K562 (cell line): ENCODE results near the gene FAM120B. TPM values are rescaled to one million over a fixed set of nuclear protein-coding genes. Genes with fewer than 3 reads are reported as not detected.

Source experiments
- ATAC-seq: fragments of 200-7000 bp; cut with Tn5 transposase; 3 replicates; pipeline ENCODE4 v1.9.1; 2020; ENCODE audit warnings: moderate library complexity
- BruUV-seq: library from RNA; stranded (reverse); fragments of 400-500 nt; replicated peaks from 2 replicates; lab custom pipeline; 2021; lab: Mats Ljungman, UMichigan
- CTCF ChIA-PET: fragments of 300-600 bp; formaldehyde crosslinking; extraction: SDS; loops from one replicate; lab custom pipeline; 2021; ENCODE audit warnings: low intra/inter-chr PET ratio; lab: Yijun Ruan, JAX
- POLR2A ChIA-PET: fragments of 300-600, 350-650 bp; sonication (Branson Sonifier 250); formaldehyde crosslinking; extraction: SDS; loops from one replicate; lab custom pipeline; 2021; ENCODE audit warnings: antibody characterized with exemption, inconsistent platforms; lab: Yijun Ruan, JAX
- DNase-seq, 4 experiments: peaks; one replicate each; pipeline versions ENCODE4 v3.0.0 to v3.0.0-alpha.2; 2011 to 2018; ENCODE audit warnings: low spot score in 3 of 4, mixed read lengths in 3 of 4; ENCODE audit errors: extremely low read depth in 1 of 4
- FAIRE-seq: peaks from 2 replicates; lab custom pipeline; 2011; peaks lifted over from hg19 to GRCh38; lab: Jason Lieb, UNC
- H2AFZ ChIP-seq: 2 replicates; pipeline ENCODE4 v1.6.0; 2011; ENCODE audit warnings: low read depth, low read length, control low read depth, inconsistent platforms
- H3K27ac ChIP-seq: fragments of 200-600 bp; 3 replicates; pipeline ENCODE4 v1.8.0; 2011; ENCODE audit warnings: low read depth, mild to moderate bottlenecking, control low read depth, inconsistent platforms, low read length, moderate library complexity, mixed read lengths; ENCODE audit errors: extremely low read depth
- H3K27me3 ChIP-seq, 2 experiments: fragments of 300-600 bp in 1 of 2; 2 replicates in 1 of 2; 3 replicates in 1 of 2; pipeline versions ENCODE4 v1.6.0 to v1.8.0; 2011; ENCODE audit warnings: inconsistent platforms in 2 of 2, low read length in 2 of 2, mild to moderate bottlenecking in 1 of 2, mixed read lengths in 1 of 2, moderate library complexity in 1 of 2; ENCODE audit not compliant: control insufficient read depth in 2 of 2, insufficient read depth in 2 of 2
- H3K36me3 ChIP-seq: fragments of 300-600 bp; 3 replicates; pipeline ENCODE4 v1.8.0; 2011; ENCODE audit warnings: mild to moderate bottlenecking, low read length, inconsistent platforms; ENCODE audit not compliant: control insufficient read depth, insufficient read depth
- H3K4me1 ChIP-seq, 2 experiments: fragments of 200-600 bp in 1 of 2; replicated peaks in 1 of 2; 2 replicates in 1 of 2; 3 replicates in 1 of 2; pipeline versions ENCODE4 v1.5.1 to v1.8.0; 2011; ENCODE audit warnings: inconsistent platforms in 2 of 2, low read length in 2 of 2, mild to moderate bottlenecking in 1 of 2, mixed read lengths in 1 of 2, moderate library complexity in 1 of 2; ENCODE audit not compliant: control insufficient read depth in 2 of 2, insufficient read depth in 2 of 2
- H3K4me2 ChIP-seq: 2 replicates; pipeline ENCODE4 v1.6.1; 2011; ENCODE audit warnings: low read length, control low read depth, inconsistent platforms, mixed read lengths; ENCODE audit not compliant: insufficient read depth
- H3K4me3 ChIP-seq: fragments of 200-600 bp; sonication (generic), shearing (Covaris generic); 2 replicates; pipeline ENCODE4 v1.5.1; 2016; ENCODE audit warnings: control low read depth, inconsistent platforms
- H3K79me2 ChIP-seq: fragments of 200-600 bp; 3 replicates; pipeline ENCODE4 v1.8.0; 2011; ENCODE audit warnings: low read length, inconsistent platforms; ENCODE audit not compliant: control insufficient read depth, insufficient read depth
- H3K9ac ChIP-seq, 2 experiments: 2 replicates each; pipeline versions ENCODE4 v1.6.0 to v1.6.1; 2011; ENCODE audit warnings: low read depth in 2 of 2, low read length in 2 of 2, control low read depth in 1 of 2, inconsistent platforms in 1 of 2, mild to moderate bottlenecking in 1 of 2, mixed read lengths in 1 of 2; ENCODE audit not compliant: insufficient read depth in 1 of 2
- H3K9me1 ChIP-seq: one replicate; pipeline ENCODE4 v1.6.0; 2011; ENCODE audit warnings: inconsistent platforms, mild to moderate bottlenecking, low read length, moderate library complexity; ENCODE audit not compliant: control insufficient read depth, insufficient read depth
- H3K9me3 ChIP-seq: replicated peaks from 2 replicates; pipeline ENCODE4 v1.5.1; 2011; ENCODE audit warnings: low read depth, low read length, inconsistent platforms; ENCODE audit not compliant: control insufficient read depth, insufficient read depth
- H4K20me1 ChIP-seq: replicated peaks from 2 replicates; pipeline ENCODE4 v1.6.1; 2011; ENCODE audit warnings: low read length, inconsistent platforms, mixed read lengths; ENCODE audit not compliant: control insufficient read depth, insufficient read depth
- AFF4 ChIP-seq: sonication (generic); formaldehyde crosslinking; IDR thresholded peaks from 2 replicates; pipeline ENCODE4 v1.8.0; 2023; ENCODE audit warnings: mild to moderate bottlenecking, missing genetic modification reagents
- ATF1 ChIP-seq, 2 experiments: fragments of 450-650 bp in 1 of 2; IDR thresholded peaks; 2 replicates each; pipeline ENCODE4 v1.6.1; 2016; ENCODE audit warnings: missing compliant biosample characterization in 1 of 2, missing genetic modification characterization in 1 of 2
- E2F6 ChIP-seq, 2 experiments: IDR thresholded peaks; 2 replicates each; pipeline ENCODE4 v1.6.1; 2011; ENCODE audit warnings: borderline replicate concordance in 1 of 2, control low read depth in 1 of 2, low read depth in 1 of 2, low read length in 1 of 2, mild to moderate bottlenecking in 1 of 2, mixed read lengths in 1 of 2, moderate library complexity in 1 of 2; ENCODE audit not compliant: insufficient read depth in 1 of 2, insufficient read length in 1 of 2, poor library complexity in 1 of 2, severe bottlenecking in 1 of 2; ENCODE audit errors: extremely low read depth in 1 of 2
- HCFC1 ChIP-seq: IDR thresholded peaks from 2 replicates; pipeline ENCODE4 v1.6.1; 2012; ENCODE audit warnings: low read depth, low read length, improper control_type of control experiment
- HNRNPL ChIP-seq: fragments of 200-400 bp; formaldehyde crosslinking; IDR thresholded peaks from 2 replicates; pipeline ENCODE4 v1.6.1; 2017; ENCODE audit warnings: low read depth, mild to moderate bottlenecking, low read length
- POLR2G ChIP-seq: fragments of 200-400 bp; formaldehyde crosslinking; IDR thresholded peaks from 2 replicates; pipeline ENCODE4 v1.6.1; 2017; ENCODE audit warnings: low read depth, mild to moderate bottlenecking, antibody characterized with exemption, low read length, moderate library complexity
- POLR3G ChIP-seq: IDR thresholded peaks from 2 replicates; pipeline ENCODE4 v1.6.1; 2011; ENCODE audit not compliant: insufficient read length, insufficient replicate concordance; ENCODE audit errors: extremely low read depth
- SREBF2 ChIP-seq: sonication (generic); formaldehyde crosslinking; IDR thresholded peaks from 2 replicates; pipeline ENCODE4 v1.4.0; 2020; ENCODE audit warnings: mild to moderate bottlenecking, missing genetic modification reagents
- WGBS: fragments of 100-300 bp; shearing (Covaris generic); methylation state at CpG from one replicate; pipeline ENCODE4 v1.1.6; 2016; ENCODE audit warnings: low coverage, mixed read lengths; ENCODE audit not compliant: insufficient coverage; ENCODE audit errors: missing lambda C conversion rate; 5-methylcytosine and 5-hydroxymethylcytosine counted together
- in situ Hi-C: fragments of 300-500 bp; cut with MboI; formaldehyde crosslinking; loops from 4 replicates; pipeline ENCODE4 v1.15.0; 2018; ENCODE audit warnings: inconsistent platforms, mixed read lengths
- intact Hi-C: fragments of 100-400 bp; cut with micrococcal nuclease; formaldehyde crosslinking; loops from 2 replicates; pipeline ENCODE4 v1.14.2; 2022
- polyA plus RNA-seq, 8 experiments: library from polyadenylated mRNA; depleted of rRNA in 4 of 8; stranded (reverse) in 5 of 8; unstranded in 3 of 8; fragments of >200 nt; fragmentation: Nextera tagmentation in 2 of 8; fragmentation: Illumina TruSeq in 1 of 8; extraction: Ambion mirVana in 2 of 8; extraction: Trizol in 1 of 8; gene quantifications; 2 replicates each; pipeline versions ENCODE4 v1.2.1 to v1.2.3, GENCODE V29; 2011 to 2014; ENCODE audit warnings: inconsistent platforms in 1 of 8, missing spikeins in 1 of 8
- total RNA-seq, 7 experiments: library from RNA; depleted of rRNA in 6 of 7; stranded (reverse); fragments of >200 nt in 6 of 7; fragmentation: Illumina TruSeq in 2 of 7; extraction: Trizol in 2 of 7; gene quantifications; 2 replicates each; pipeline versions ENCODE4 v1.2.1 to v1.2.3, GENCODE V29; 2011 to 2021; ENCODE audit warnings: low replicate concordance in 1 of 7

The FAM120B gene
- total and polyA plus RNA-seq, 9 of the 15 experiments (the other 6 are each of a cell fraction or from before 2014, with no cell fraction given) = 3.5 to 22.6 (median 14.7) TPM

- no peak for TF ChIP-seq AFF4 (CRISPR knock-in tag)
- no peak for TF ChIP-seq POLR2G
These were observed 140.4 kb downstream of the FAM120B start (continued) for GRCh38 chr6:170446841-170447560.

GRCh38 chr6:170447561-170447930, 141.0 kb downstream of the FAM120B start:
- Histone ChIP-seq H3K9me1 (no peaks in the 10 kb centered on the region), H3K9ac (no peak overlapping the region), H3K27me3 (peaks cover 85 to 97% of the 10 kb centered on the region in 2 experiments), H3K79me2 (no peaks in the 10 kb centered on the region), H2AFZ (no peak overlapping the region), H3K4me1 (peaks cover 0 to 14% of the 10 kb centered on the region in 2 experiments; a peak in 1 of 5 replicates), H3K9me3 (no peaks in the 10 kb centered on the region; the same call in 1 of the 2 replicates), H3K27ac (no peak overlapping the region), H4K20me1 (peaks cover 20% of the 10 kb centered on the region), H3K4me3 (no peak overlapping the region), H3K4me2 (no peak overlapping the region), H3K36me3 (no peaks in the 10 kb centered on the region)
- DNase-seq (no peak), ATAC-seq (no peak), FAIRE-seq (no peak)
- BruUV-seq = no TSS peak
- in situ Hi-C loops = no loop called here
- ChIA-PET CTCF (no interaction called here), POLR2A (interaction anchor here (2.8 kb wide), 1 partner anchor 10 kb away, joined by 12 read pairs; no protein-coding TSS in a partner anchor)
- WGBS = under 1% methylated on average over 14 of the region's 14 CpGs
- intact Hi-C loops = no loop called here
- TF ChIP-seq HNRNPL = no peak
- TF ChIP-seq E2F6 (IDR thresholded peaks at IDR 0.05; ENCODE audit: borderline replicate concordance in 1 of 2, extremely low read depth in 1 of 2, insufficient read depth in 1 of 2, insufficient read length in 1 of 2, low read depth in 1 of 2, low read length in 1 of 2, poor library complexity in 1 of 2, severe bottlenecking in 1 of 2) = peak in 1 of 2 experiments; percentile 36
- no peak for TF ChIP-seq HCFC1
- no peak for TF ChIP-seq ATF1 (CRISPR knock-in tag; IDR thresholded peaks at IDR 0.05)
- TF ChIP-seq ATF1 (tag; IDR thresholded peaks at IDR 0.05) = no peak
- no peak for TF ChIP-seq POLR3G
- TF ChIP-seq SREBF2 (CRISPR knock-in tag) = no peak
